ENCODE measurements around the gene KREMEN1.

KREMEN1 gene

GRCh38 chr22:29147331-29147899, 74.6 kb downstream of the KREMEN1 start:
- H3K36me3 ChIP-seq (replicated peaks; ENCODE audit: insufficient read depth, low read length), result no peaks in the 10 kb centered on the region
- H3K27ac ChIP-seq (ENCODE audit: low read length), result no peak overlapping the region
- H3F3A ChIP-seq (ENCODE audit: insufficient read depth, low read length), result no peaks in the 10 kb centered on the region
- no peak overlapping the region for H2AFZ ChIP-seq (ENCODE audit: low read length)
- no peak overlapping the region for H3K4me2 ChIP-seq (ENCODE audit: low read depth, low read length)
- H3K4me1 ChIP-seq (ENCODE audit: low read length), result no peaks in the 10 kb centered on the region
- no peak for TF ChIP-seq CTCF (IDR thresholded peaks at IDR 0.05; ENCODE audit: low read length)
- TF ChIP-seq EZH2 (optimal IDR thresholded peaks at IDR 0.05; ENCODE audit: low read depth, low read length), result no peak
- TF ChIP-seq EZH2phosphoT487 (IDR thresholded peaks at IDR 0.05; ENCODE audit: low read length), result no peak
- no peaks in the 10 kb centered on the region for H4K20me1 ChIP-seq (ENCODE audit: insufficient read depth, low read length)
- H3K9ac ChIP-seq (ENCODE audit: low read length), result no peak overlapping the region
- H3K9me3 ChIP-seq (replicated peaks; ENCODE audit: insufficient read depth, low read length), result no peaks in the 10 kb centered on the region
- no peak for DNase-seq
- no peaks in the 10 kb centered on the region for H3K9me2 ChIP-seq (replicated peaks; ENCODE audit: insufficient read depth, low read length)
- H3K27me3 ChIP-seq (replicated peaks; ENCODE audit: insufficient read depth, low read length), result no peaks in the 10 kb centered on the region
- H3K4me3 ChIP-seq (ENCODE audit: low read length), result no peak overlapping the region
- H3K79me2 ChIP-seq (ENCODE audit: low read length), result no peaks in the 10 kb centered on the region

GRCh38 chr22:29148036-29148435, 75.2 kb downstream of the KREMEN1 start:
- Histone ChIP-seq H2AFZ (ENCODE audit: low read length) (no peak overlapping the region), H3K4me3 (ENCODE audit: low read length) (no peak overlapping the region), H3K27me3 (replicated peaks; ENCODE audit: insufficient read depth, low read length) (no peaks in the 10 kb centered on the region), H4K20me1 (ENCODE audit: insufficient read depth, low read length) (no peaks in the 10 kb centered on the region), H3K4me2 (ENCODE audit: low read depth, low read length) (no peak overlapping the region), H3K79me2 (ENCODE audit: low read length) (no peaks in the 10 kb centered on the region), H3K36me3 (replicated peaks; ENCODE audit: insufficient read depth, low read length) (no peaks in the 10 kb centered on the region), H3K9ac (ENCODE audit: low read length) (no peak overlapping the region), H3F3A (ENCODE audit: insufficient read depth, low read length) (no peaks in the 10 kb centered on the region), H3K9me3 (replicated peaks; ENCODE audit: insufficient read depth, low read length) (no peaks in the 10 kb centered on the region), H3K9me2 (replicated peaks; ENCODE audit: insufficient read depth, low read length) (no peaks in the 10 kb centered on the region), H3K4me1 (ENCODE audit: low read length) (no peaks in the 10 kb centered on the region), H3K27ac (ENCODE audit: low read length) (no peak overlapping the region)
- TF ChIP-seq EZH2 (optimal IDR thresholded peaks at IDR 0.05; ENCODE audit: low read depth, low read length) (no peak), EZH2phosphoT487 (IDR thresholded peaks at IDR 0.05; ENCODE audit: low read length) (no peak), CTCF (IDR thresholded peaks at IDR 0.05; ENCODE audit: low read length) (no peak)
- DNase-seq, result no peak

GRCh38 chr22:29148826-29149225, 76.0 kb downstream of the KREMEN1 start:
- Histone ChIP-seq H3K4me1 (ENCODE audit: low read length) (no peaks in the 10 kb centered on the region), H3K36me3 (replicated peaks; ENCODE audit: insufficient read depth, low read length) (no peaks in the 10 kb centered on the region), H3K27me3 (replicated peaks; ENCODE audit: insufficient read depth, low read length) (0 out of 2 replicates have a peak, but pooled peaks cover under 1% of the 10 kb centered on the region), H3K4me2 (ENCODE audit: low read depth, low read length) (no peak overlapping the region), H3K9ac (ENCODE audit: low read length) (no peak overlapping the region), H3F3A (ENCODE audit: insufficient read depth, low read length) (no peaks in the 10 kb centered on the region), H3K9me2 (replicated peaks; ENCODE audit: insufficient read depth, low read length) (no peaks in the 10 kb centered on the region), H4K20me1 (ENCODE audit: insufficient read depth, low read length) (no peaks in the 10 kb centered on the region), H3K4me3 (ENCODE audit: low read length) (no peak overlapping the region), H2AFZ (ENCODE audit: low read length) (no peak overlapping the region), H3K9me3 (replicated peaks; ENCODE audit: insufficient read depth, low read length) (no peaks in the 10 kb centered on the region), H3K27ac (ENCODE audit: low read length) (no peak overlapping the region), H3K79me2 (ENCODE audit: low read length) (no peaks in the 10 kb centered on the region)
- TF ChIP-seq EZH2phosphoT487 (IDR thresholded peaks at IDR 0.05; ENCODE audit: low read length) (no peak), EZH2 (optimal IDR thresholded peaks at IDR 0.05; ENCODE audit: low read depth, low read length) (no peak), CTCF (IDR thresholded peaks at IDR 0.05; ENCODE audit: low read length) (no peak)
- DNase-seq, result no peak

Measured in MM.1S (cell line).